ENCODE results near the gene NMNAT2.

- TF ChIP-seq EP300 (IDR thresholded peaks at IDR 0.05; ENCODE audit: borderline replicate concordance) (no peak), TEAD4 (IDR thresholded peaks at IDR 0.05) (no peak), REST (IDR thresholded peaks at IDR 0.05; ENCODE audit: low read depth) (no peak), MAX (IDR thresholded peaks at IDR 0.05) (no peak), TCF12 (IDR thresholded peaks at IDR 0.05; ENCODE audit: low read depth) (no peak), RAD21 (IDR thresholded peaks at IDR 0.05; ENCODE audit: low read depth) (no peak), NFIC (IDR thresholded peaks at IDR 0.05) (no peak), CREB1 (IDR thresholded peaks at IDR 0.05; ENCODE audit: low read depth) (no peak), CEBPB (IDR thresholded peaks at IDR 0.05) (no peak), EGR1 (IDR thresholded peaks at IDR 0.05) (no peak), USF1 (IDR thresholded peaks at IDR 0.05) (no peak), TAF1 (IDR thresholded peaks at IDR 0.05; ENCODE audit: low read depth) (no peak), YY1 (IDR thresholded peaks at IDR 0.05; ENCODE audit: low read depth) (no peak)
These were observed 129.1 kb downstream of the NMNAT2 start for GRCh38 chr1:183289051-183289496.

Measured in Ishikawa (cell line).